H9 (cell line): ENCODE data around the gene FBXO47. TPM values are rescaled to one million over a fixed set of nuclear protein-coding genes. Genes with fewer than 3 reads are reported as not detected.

Experiments
- DNase-seq: peaks from one replicate; pipeline ENCODE4 v3.0.0-alpha.2; 2017
- H2AFZ ChIP-seq: one replicate; pipeline ENCODE4 v1.6.1; 2013; ENCODE audit warnings: mild to moderate bottlenecking, low read length, control low read depth, moderate library complexity
- H2AK5ac ChIP-seq: 2 replicates; pipeline ENCODE4 v1.6.1; 2013; ENCODE audit warnings: low read length, control low read depth, mixed read lengths; ENCODE audit not compliant: insufficient read length
- H2BK120ac ChIP-seq: one replicate; pipeline ENCODE4 v1.6.1; 2013; ENCODE audit warnings: low read depth, mild to moderate bottlenecking, low read length, control low read depth, inconsistent platforms; ENCODE audit not compliant: poor library complexity, severe bottlenecking
- H2BK12ac ChIP-seq: 2 replicates; pipeline ENCODE4 v1.6.1; 2013; ENCODE audit warnings: low read length, control low read depth, mixed read lengths, low read depth; ENCODE audit not compliant: insufficient read length
- H2BK15ac ChIP-seq: 2 replicates; pipeline ENCODE4 v1.6.1; 2013; ENCODE audit warnings: low read depth, low read length, control low read depth
- H2BK20ac ChIP-seq: one replicate; pipeline ENCODE4 v1.6.1; 2013; ENCODE audit warnings: low read depth, mild to moderate bottlenecking, low read length, control low read depth, inconsistent platforms; ENCODE audit not compliant: poor library complexity, severe bottlenecking
- H2BK5ac ChIP-seq: 2 replicates; pipeline ENCODE4 v1.6.1; 2013; ENCODE audit warnings: low read length, control low read depth, mixed read lengths; ENCODE audit not compliant: insufficient read length
- H3K14ac ChIP-seq: 2 replicates; pipeline ENCODE4 v1.6.1; 2013; ENCODE audit warnings: low read length, control low read depth; ENCODE audit not compliant: insufficient read depth
- H3K18ac ChIP-seq: 2 replicates; pipeline ENCODE4 v1.6.1; 2013; ENCODE audit warnings: low read depth, mild to moderate bottlenecking, mixed read lengths, low read length, control low read depth; ENCODE audit not compliant: insufficient read length
- H3K23ac ChIP-seq: 2 replicates; pipeline ENCODE4 v1.6.1; 2013; ENCODE audit warnings: low read length, control low read depth, mixed read lengths, low read depth; ENCODE audit not compliant: insufficient read length
- H3K23me2 ChIP-seq: 2 replicates; pipeline ENCODE4 v1.6.1; 2013; ENCODE audit warnings: low read depth, mild to moderate bottlenecking, mixed read lengths, low read length, control low read depth; ENCODE audit not compliant: insufficient read length, poor library complexity, severe bottlenecking
- H3K27ac ChIP-seq: 2 replicates; pipeline ENCODE4 v1.5.1; 2013; ENCODE audit warnings: low read length, control low read depth, mixed read lengths, low read depth; ENCODE audit not compliant: insufficient read length
- H3K27me3 ChIP-seq: 2 replicates; pipeline ENCODE4 v1.6.1; 2013; ENCODE audit warnings: low read length, control low read depth, inconsistent platforms; ENCODE audit not compliant: insufficient read depth
- H3K4ac ChIP-seq: 2 replicates; pipeline ENCODE4 v1.6.1; 2013; ENCODE audit warnings: low read depth, mild to moderate bottlenecking, control low read depth, inconsistent platforms, low read length, moderate library complexity
- H3K4me1 ChIP-seq: 2 replicates; pipeline ENCODE4 v1.6.1; 2013; ENCODE audit warnings: low read length, control low read depth, inconsistent platforms; ENCODE audit not compliant: insufficient read depth
- H3K4me2 ChIP-seq: 2 replicates; pipeline ENCODE4 v1.6.1; 2013; ENCODE audit warnings: low read length, control low read depth, mixed read lengths; ENCODE audit not compliant: insufficient read length, insufficient read depth
- H3K56ac ChIP-seq: 2 replicates; pipeline ENCODE4 v1.6.1; 2013; ENCODE audit warnings: low read depth, mild to moderate bottlenecking, mixed read lengths, low read length, control low read depth; ENCODE audit not compliant: insufficient read length
- H3K79me1 ChIP-seq: 2 replicates; pipeline ENCODE4 v1.6.1; 2013; ENCODE audit warnings: low read depth, mild to moderate bottlenecking, moderate library complexity, low read length, control low read depth, inconsistent platforms; ENCODE audit not compliant: insufficient read depth, poor library complexity, severe bottlenecking
- H3K79me2 ChIP-seq: 2 replicates; pipeline ENCODE4 v1.6.1; 2013; ENCODE audit warnings: low read length, control low read depth, inconsistent platforms; ENCODE audit not compliant: insufficient read depth
- H3K9ac ChIP-seq: 2 replicates; pipeline ENCODE4 v1.6.1; 2013; ENCODE audit warnings: low read length, control low read depth, mixed read lengths; ENCODE audit not compliant: insufficient read length; ENCODE audit errors: extremely low read depth
- H3K9me3 ChIP-seq: one replicate; pipeline ENCODE4 v1.6.1; 2013; ENCODE audit warnings: low read depth, low read length, inconsistent platforms; ENCODE audit not compliant: control insufficient read depth
- H3T11ph ChIP-seq: one replicate; pipeline ENCODE4 v1.6.1; 2013; ENCODE audit warnings: mild to moderate bottlenecking, low read length, control low read depth, inconsistent platforms
- H4K20me1 ChIP-seq: one replicate; pipeline ENCODE4 v1.6.1; 2013; ENCODE audit not compliant: control insufficient read depth, insufficient read length, insufficient read depth
- H4K5ac ChIP-seq: 2 replicates; pipeline ENCODE4 v1.6.1; 2013; ENCODE audit warnings: low read depth, mild to moderate bottlenecking, mixed read lengths, low read length, control low read depth; ENCODE audit not compliant: insufficient read length
- H4K8ac ChIP-seq: replicated peaks from 2 replicates; pipeline ENCODE4 v1.6.1; 2013; ENCODE audit warnings: low read length, control low read depth, mixed read lengths, low read depth; ENCODE audit not compliant: insufficient read length
- H4K91ac ChIP-seq: 2 replicates; pipeline ENCODE4 v1.6.1; 2013; ENCODE audit warnings: low read depth, mild to moderate bottlenecking, moderate library complexity, mixed read lengths, low read length, control low read depth; ENCODE audit not compliant: insufficient read length
- H3K27ac Mint-ChIP-seq, 3 experiments: 2 replicates in 2 of 3; 3 replicates in 1 of 3; pipeline ENCODE4 v1.8.0; 2020 to 2021; ENCODE audit warnings: mixed read lengths in 3 of 3, mild to moderate bottlenecking in 1 of 3, moderate library complexity in 1 of 3
- H3K27me3 Mint-ChIP-seq: 2 replicates; pipeline ENCODE4 v1.8.0; 2021; ENCODE audit warnings: low read depth, mild to moderate bottlenecking, moderate library complexity, mixed read lengths
- H3K36me3 Mint-ChIP-seq, 3 experiments: 2 replicates in 2 of 3; 3 replicates in 1 of 3; pipeline ENCODE4 v1.8.0; 2020 to 2021; ENCODE audit warnings: low read depth in 3 of 3, mixed read lengths in 3 of 3; ENCODE audit not compliant: insufficient read depth in 1 of 3
- H3K4me1 Mint-ChIP-seq, 2 experiments: 2 replicates each; pipeline ENCODE4 v1.8.0; 2020; ENCODE audit warnings: mixed read lengths in 2 of 2
- H3K4me3 Mint-ChIP-seq, 2 experiments: 2 replicates in 1 of 2; 3 replicates in 1 of 2; pipeline ENCODE4 v1.8.0; 2020 to 2021; ENCODE audit warnings: mild to moderate bottlenecking in 2 of 2, mixed read lengths in 2 of 2, moderate library complexity in 1 of 2
- H3K9me3 Mint-ChIP-seq, 2 experiments: 2 replicates in 1 of 2; 3 replicates in 1 of 2; pipeline ENCODE4 v1.8.0; 2020; ENCODE audit warnings: mild to moderate bottlenecking in 2 of 2, mixed read lengths in 2 of 2, moderate library complexity in 1 of 2
- WGBS: extraction: QIAGEN DNeasy Blood & Tissue Kit; methylation state at CpG from one replicate; pipeline ENCODE4 v1.1.7; 2013; ENCODE audit warnings: missing lambda C conversion rate, low lambda C conversion rate, mixed read lengths; ENCODE audit not compliant: insufficient read length; ENCODE audit errors: extremely low coverage; 5-methylcytosine and 5-hydroxymethylcytosine counted together
- total RNA-seq: library from RNA; stranded (reverse); gene quantifications from 2 replicates; pipeline ENCODE4 v1.2.1, GENCODE V29; 2021
- TF ChIP-seq, protein P1 (sequence below): fragments of 200-600 bp; sonication (generic); conservative IDR thresholded peaks from 3 replicates; pipeline ENCODE4 v1.8.0; 2021; ENCODE audit warnings: antibody characterized with exemption, mild to moderate bottlenecking

The FBXO47 gene
- total RNA-seq, 1 experiment from 2014 or later: not detected

DNA sequence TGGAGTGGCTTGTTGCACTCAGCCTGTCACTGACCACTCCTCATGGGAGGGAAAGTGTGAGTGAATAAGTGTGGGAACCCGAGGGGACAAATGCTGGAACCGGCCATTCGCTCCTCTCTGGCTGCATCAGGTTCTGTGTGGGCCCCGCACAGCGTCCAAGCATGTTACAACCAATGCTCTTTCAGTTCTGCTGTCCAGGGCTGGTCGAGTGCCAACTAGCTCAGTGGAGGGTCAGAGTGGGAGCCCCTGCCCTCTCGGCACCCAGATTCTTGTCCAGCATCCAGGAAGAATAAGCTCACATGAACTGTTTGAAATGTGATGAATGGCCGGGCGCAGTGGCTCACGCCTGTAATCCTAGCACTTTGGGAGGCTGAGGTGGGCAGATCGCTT, 48.3 kb upstream of the FBXO47 start:
- TF ChIP-seq, protein P1, sequence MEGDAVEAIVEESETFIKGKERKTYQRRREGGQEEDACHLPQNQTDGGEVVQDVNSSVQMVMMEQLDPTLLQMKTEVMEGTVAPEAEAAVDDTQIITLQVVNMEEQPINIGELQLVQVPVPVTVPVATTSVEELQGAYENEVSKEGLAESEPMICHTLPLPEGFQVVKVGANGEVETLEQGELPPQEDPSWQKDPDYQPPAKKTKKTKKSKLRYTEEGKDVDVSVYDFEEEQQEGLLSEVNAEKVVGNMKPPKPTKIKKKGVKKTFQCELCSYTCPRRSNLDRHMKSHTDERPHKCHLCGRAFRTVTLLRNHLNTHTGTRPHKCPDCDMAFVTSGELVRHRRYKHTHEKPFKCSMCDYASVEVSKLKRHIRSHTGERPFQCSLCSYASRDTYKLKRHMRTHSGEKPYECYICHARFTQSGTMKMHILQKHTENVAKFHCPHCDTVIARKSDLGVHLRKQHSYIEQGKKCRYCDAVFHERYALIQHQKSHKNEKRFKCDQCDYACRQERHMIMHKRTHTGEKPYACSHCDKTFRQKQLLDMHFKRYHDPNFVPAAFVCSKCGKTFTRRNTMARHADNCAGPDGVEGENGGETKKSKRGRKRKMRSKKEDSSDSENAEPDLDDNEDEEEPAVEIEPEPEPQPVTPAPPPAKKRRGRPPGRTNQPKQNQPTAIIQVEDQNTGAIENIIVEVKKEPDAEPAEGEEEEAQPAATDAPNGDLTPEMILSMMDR: no peak

More for the DNA sequence above, 48.3 kb upstream of the FBXO47 start:
- no peaks in the 10 kb centered on the region; the same call in 1 of the 2 replicates for H3K4me1 ChIP-seq
- H2BK5ac ChIP-seq: no peak overlapping the region
- H3K18ac ChIP-seq: no peak overlapping the region
- H3K9ac ChIP-seq: no peak overlapping the region
- no peaks in the 10 kb centered on the region for H3K27me3 Mint-ChIP-seq
- H3T11ph ChIP-seq: no peak overlapping the region
- H3K23ac ChIP-seq: no peak overlapping the region
- no peaks in the 10 kb centered on the region for H3K79me1 ChIP-seq
- no peak overlapping the region for H4K8ac ChIP-seq
- H4K20me1 ChIP-seq: no peaks in the 10 kb centered on the region
- H3K14ac ChIP-seq: no peak overlapping the region
- H3K4me1 Mint-ChIP-seq: peaks cover 25 to 36% of the 10 kb centered on the region in 2 experiments
- no peak overlapping the region for H3K56ac ChIP-seq
- no peak overlapping the region for H3K27ac Mint-ChIP-seq
- no peak overlapping the region for H2BK120ac ChIP-seq
- no peak overlapping the region for H3K27ac ChIP-seq
- H3K36me3 Mint-ChIP-seq: no peaks in the 10 kb centered on the region
- H3K4me3 Mint-ChIP-seq: no peak overlapping the region
- no peak overlapping the region for H2BK20ac ChIP-seq
- H3K4me2 ChIP-seq: no peak overlapping the region
- no peak overlapping the region for H2AFZ ChIP-seq
- H3K4ac ChIP-seq: no peak overlapping the region
- H4K91ac ChIP-seq: no peak overlapping the region
- H3K27me3 ChIP-seq: no peaks in the 10 kb centered on the region
- no peak for DNase-seq
- no peaks in the 10 kb centered on the region for H3K23me2 ChIP-seq
- WGBS: no CpG with 5 or more reads among the region's 11 CpGs
- H3K9me3 ChIP-seq: no peaks in the 10 kb centered on the region
- no peak overlapping the region for H2BK15ac ChIP-seq
- H2AK5ac ChIP-seq: no peak overlapping the region
- no peaks in the 10 kb centered on the region for H3K79me2 ChIP-seq
- no peak overlapping the region for H4K5ac ChIP-seq
- H3K9me3 Mint-ChIP-seq: no peaks in the 10 kb centered on the region
- no peak overlapping the region for H2BK12ac ChIP-seq
